Heart right ventricle (tissue), 16 donors: Measurements from ENCODE around the gene RHBDL3. TPM values are rescaled to one million over a fixed set of nuclear protein-coding genes. Genes with fewer than 3 reads are reported as not detected.

Experiments
- ATAC-seq, 8 donors: fragments of 200-7000 bp; cut with Tn5 transposase; one replicate each; pipeline ENCODE4 v1.9.1; 2020; ENCODE audit warnings: mild to moderate bottlenecking in 8 of 8, moderate library complexity in 8 of 8, moderate number of reproducible peaks in 1 of 8
- DNase-seq, 2 donors: peaks; one replicate each; pipeline ENCODE4 v3.0.0-alpha.2; 2020
- H3K27ac ChIP-seq, 10 donors: fragments of 200-600 bp; sonication (generic) in 2 of 10; one replicate each; pipeline versions ENCODE4 v1.5.0 to v1.8.0; 2020 to 2022; ENCODE audit warnings: mild to moderate bottlenecking in 3 of 10
- H3K27me3 ChIP-seq, 7 donors: fragments of 200-600 bp; one replicate each; pipeline ENCODE4 v1.8.0; 2021 to 2022; ENCODE audit warnings: mild to moderate bottlenecking in 2 of 7
- H3K36me3 ChIP-seq, 9 donors: fragments of 200-600 bp; sonication (generic) in 1 of 9; one replicate each; pipeline versions ENCODE4 v1.5.0 to v1.8.0; 2020 to 2022; ENCODE audit warnings: mild to moderate bottlenecking in 2 of 9
- H3K4me1 ChIP-seq, 9 donors: fragments of 200-600 bp; sonication (generic) in 1 of 9; one replicate each; pipeline versions ENCODE4 v1.5.0 to v1.8.0; 2020 to 2022; ENCODE audit warnings: mild to moderate bottlenecking in 4 of 9
- H3K4me3 ChIP-seq, 10 donors: fragments of 200-600 bp; sonication (generic) in 2 of 10; one replicate each; pipeline versions ENCODE4 v1.5.0 to v1.8.0; 2020 to 2022; ENCODE audit warnings: mild to moderate bottlenecking in 7 of 10, moderate library complexity in 2 of 10
- H3K9me3 ChIP-seq, 11 donors: fragments of 200-600 bp in 10 of 11; sonication (generic) in 2 of 11; one replicate each; pipeline versions ENCODE4 v1.5.0 to v1.8.0; 2013 to 2022; ENCODE audit warnings: mild to moderate bottlenecking in 2 of 11, control low read depth in 1 of 11, moderate library complexity in 1 of 11
- WGBS, 2 donors: extraction: QIAGEN DNeasy Blood & Tissue Kit; methylation state at CpG; one replicate each; pipeline ENCODE4 v1.1.7; 2013; ENCODE audit warnings: inconsistent platforms in 1 of 2; 5-methylcytosine and 5-hydroxymethylcytosine counted together
- intact Hi-C, 10 donors: fragments of 100-400 bp; cut with DNase I; formaldehyde crosslinking; loops; one replicate each; pipeline versions ENCODE4 v1.11.1 to v1.14.2; 2022
- polyA plus RNA-seq, 2 donors: library from polyadenylated mRNA; stranded (reverse); fragments of 200-250 nt; gene quantifications; one replicate each; pipeline ENCODE4 v1.2.3, GENCODE V29; 2013
- total RNA-seq, 10 donors: library from RNA; stranded (reverse); fragmentation: NEBNext Ultra II Directional in 3 of 10; extraction: Animal tissue kit (Norgen Biotek cat#: 25700) in 3 of 10; gene quantifications; one replicate each; pipeline versions ENCODE4 v1.2.1 to v1.2.4, GENCODE V29; 2021 to 2023
- TF ChIP-seq, protein P1 (sequence below), 9 donors: fragments of 200-600 bp; sonication (generic) in 2 of 9; IDR thresholded peaks; one replicate each; pipeline versions ENCODE4 v1.5.0 to v1.8.0; 2021 to 2022; ENCODE audit warnings: antibody characterized with exemption in 9 of 9, mild to moderate bottlenecking in 5 of 9, moderate library complexity in 1 of 9
- donor health status: Arrhythmogenic right ventricular cardiomyopathy.
- donor health status: ischemic (EF 13 %, LVEDD 7.1; RV severe dilation, severe dysfunction).
- donor health status: healthy with polysubstance abuse.
- donor health status: DM: no; HTN: yes; CAD: no.
- donor health status: DM: no; HTN: no; CAD: no.
- donor health status: ischemic (EF 25% LVEDD 6.9; RV normal size, moderate dysfunction).
- donor health status: ischemic (EF 25% LVEDD 5.7; RV mildly dilated, moderate dysfunction).
- donor health status: healthy.
- donor health status: DM: yes; HTN: yes; CAD: no.
- donor health status: Ischemic cardiomyopathy.
- donor health status: ischemic (EF 35%, LVEDD 5.7; RV mildly dilated, moderate dysfunction).
- donor health status: nonischemic (EF 11% LVEDD 7.7; RV severe dilation, severe dysfunction).
- donor health status: DM: yes; HTN: yes; CAD: no.
- donor health status: PGD.
- donor health status: ischemic (EF 29% LVEDD 5.4; RV normal size, mild dysfunction).
- donor health status: nonischemic (EF 23%, LVEDD 6.1; RV moderate dilation, normal function).

Gene RHBDL3
- total and polyA plus RNA-seq, 12 donors: 0.07 to 3.7 (median 0.30) TPM; not detected in 2

DNA sequence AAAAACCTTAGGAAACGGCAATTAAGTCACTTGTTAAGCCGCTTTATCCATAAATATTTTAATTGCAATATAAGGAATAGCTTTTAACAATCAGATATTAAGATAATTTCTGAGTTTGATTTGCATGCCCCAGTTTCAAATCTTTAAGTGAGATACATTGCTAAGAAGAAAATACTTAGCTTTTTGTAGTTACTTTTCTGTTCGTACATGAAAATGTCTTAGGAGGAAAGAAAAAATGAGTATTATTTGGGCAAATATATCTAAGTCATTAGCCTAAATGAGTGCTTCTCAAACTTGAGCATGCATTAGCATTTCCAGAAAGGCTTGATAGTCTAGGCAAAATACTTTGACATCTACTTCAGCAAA, 90.7 kb downstream of the RHBDL3 start:
- Histone ChIP-seq H3K9me3 (no peaks in the 10 kb centered on the region), H3K4me3 (no peak overlapping the region), H3K27me3 (no peaks in the 10 kb centered on the region), H3K4me1 (peaks cover 17 to 75% (median 67%) of the 10 kb centered on the region in 9 donors), H3K27ac (peak overlapping the region in 4 of 10 donors; percentile 0 to 24 (median 12)), H3K36me3 (peaks cover 0 to 99% (median 40%) of the 10 kb centered on the region in 9 donors)
- intact Hi-C loops: loop anchor here in 1 of 10 donors (10.0 kb wide), 1 partner anchor 88 kb away; the partner anchor contains the start of gene PSMD11
- no peak for ATAC-seq
- 83 to 85% methylated on average over 3 of the region's 3 CpGs for WGBS, 2 donors
- TF ChIP-seq, protein P1, sequence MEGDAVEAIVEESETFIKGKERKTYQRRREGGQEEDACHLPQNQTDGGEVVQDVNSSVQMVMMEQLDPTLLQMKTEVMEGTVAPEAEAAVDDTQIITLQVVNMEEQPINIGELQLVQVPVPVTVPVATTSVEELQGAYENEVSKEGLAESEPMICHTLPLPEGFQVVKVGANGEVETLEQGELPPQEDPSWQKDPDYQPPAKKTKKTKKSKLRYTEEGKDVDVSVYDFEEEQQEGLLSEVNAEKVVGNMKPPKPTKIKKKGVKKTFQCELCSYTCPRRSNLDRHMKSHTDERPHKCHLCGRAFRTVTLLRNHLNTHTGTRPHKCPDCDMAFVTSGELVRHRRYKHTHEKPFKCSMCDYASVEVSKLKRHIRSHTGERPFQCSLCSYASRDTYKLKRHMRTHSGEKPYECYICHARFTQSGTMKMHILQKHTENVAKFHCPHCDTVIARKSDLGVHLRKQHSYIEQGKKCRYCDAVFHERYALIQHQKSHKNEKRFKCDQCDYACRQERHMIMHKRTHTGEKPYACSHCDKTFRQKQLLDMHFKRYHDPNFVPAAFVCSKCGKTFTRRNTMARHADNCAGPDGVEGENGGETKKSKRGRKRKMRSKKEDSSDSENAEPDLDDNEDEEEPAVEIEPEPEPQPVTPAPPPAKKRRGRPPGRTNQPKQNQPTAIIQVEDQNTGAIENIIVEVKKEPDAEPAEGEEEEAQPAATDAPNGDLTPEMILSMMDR (IDR thresholded peaks at IDR 0.05): no peak
- DNase-seq: no peak

DNA sequence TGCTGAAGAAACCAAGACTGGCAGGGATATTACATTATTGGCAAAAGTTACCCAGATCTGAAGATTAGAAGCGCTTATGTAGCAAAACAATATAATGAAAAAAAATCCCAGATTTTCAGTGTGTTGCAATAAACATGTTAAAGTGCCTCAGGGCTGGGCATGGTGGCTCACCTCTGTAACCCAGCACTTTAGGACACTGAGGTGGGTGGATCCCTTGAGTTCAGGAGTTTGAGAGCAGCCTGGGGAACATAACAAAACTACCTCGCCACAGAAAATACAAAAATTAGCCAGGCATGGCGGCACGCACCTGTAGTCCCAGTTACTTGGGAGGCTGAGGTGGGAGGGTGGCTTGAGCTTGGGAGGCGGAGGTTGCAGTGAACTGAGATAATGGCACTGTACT, 91.1 kb downstream of the RHBDL3 start:
- Histone ChIP-seq H3K4me1 (peaks cover 17 to 73% (median 63%) of the 10 kb centered on the region in 9 donors), H3K36me3 (peaks cover 0 to 100% (median 44%) of the 10 kb centered on the region in 9 donors), H3K27me3 (no peaks in the 10 kb centered on the region), H3K27ac (no peak overlapping the region), H3K4me3 (no peak overlapping the region), H3K9me3 (no peaks in the 10 kb centered on the region)
- TF ChIP-seq, protein P1 (IDR thresholded peaks at IDR 0.05): no peak
- DNase-seq (no peak), ATAC-seq (no peak)
- intact Hi-C loops: loop anchor here in 1 of 10 donors (10.0 kb wide), 1 partner anchor 88 kb away; the partner anchor contains the start of gene PSMD11
- WGBS, 2 donors: 96 to 97% methylated on average over 5 of the region's 5 CpGs

DNA sequence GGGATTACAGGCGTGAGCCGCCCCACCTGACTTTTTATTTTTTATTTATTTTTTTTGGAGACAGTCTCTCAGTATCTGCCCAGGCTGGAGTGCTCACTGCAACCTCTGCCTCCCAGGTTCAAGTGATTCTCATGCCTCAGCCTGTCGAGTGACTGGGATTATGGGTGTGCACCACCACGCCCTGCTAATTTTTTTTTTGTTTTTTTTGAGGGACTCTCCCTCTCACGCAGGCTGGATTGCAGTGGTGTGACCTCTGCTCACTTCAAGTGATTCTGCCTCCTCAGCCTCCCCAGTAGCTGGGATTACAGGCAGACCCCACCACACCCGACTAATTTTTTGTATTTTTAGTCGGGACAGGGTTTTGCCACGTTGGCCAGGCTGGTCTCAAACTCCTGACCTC, 92.0 kb downstream of the RHBDL3 start:
- DNase-seq: no peak
- no peaks in the 10 kb centered on the region for H3K9me3 ChIP-seq
- TF ChIP-seq, protein P1 (IDR thresholded peaks at IDR 0.05): no peak
- intact Hi-C loops: loop anchor here in 1 of 10 donors (10.0 kb wide), 1 partner anchor 87 kb away; the partner anchor contains the start of gene PSMD11
- peaks cover 13 to 68% (median 54%) of the 10 kb centered on the region in 9 donors for H3K4me1 ChIP-seq
- no peaks in the 10 kb centered on the region for H3K27me3 ChIP-seq
- peaks cover 0 to 100% (median 53%) of the 10 kb centered on the region in 9 donors for H3K36me3 ChIP-seq
- 85 to 92% methylated on average over 8 of the region's 8 CpGs for WGBS, 2 donors
- H3K4me3 ChIP-seq: no peak overlapping the region
- H3K27ac ChIP-seq: no peak overlapping the region
- ATAC-seq: no peak

DNA sequence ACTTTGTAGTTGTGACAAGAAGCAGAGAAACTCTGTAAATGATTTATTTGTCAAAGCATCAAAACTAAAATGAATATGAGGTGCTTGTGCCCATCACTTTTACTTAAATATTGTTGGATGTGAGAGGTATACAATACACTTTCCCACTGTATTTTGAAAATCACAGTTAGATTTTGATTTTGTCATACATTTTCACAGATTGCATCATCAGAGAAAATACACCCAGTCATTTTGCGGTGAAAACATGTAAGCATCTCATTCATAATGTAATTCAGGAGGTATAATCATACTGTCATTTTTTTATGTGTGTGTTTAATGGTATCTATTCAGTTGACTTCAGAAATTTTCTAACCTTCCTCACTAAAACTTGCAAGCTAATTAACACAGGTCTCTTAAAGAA, 95.6 kb downstream of the RHBDL3 start:
- intact Hi-C loops: no loop called here
- H3K4me1 ChIP-seq: peaks cover 3 to 34% (median 18%) of the 10 kb centered on the region in 9 donors
- ATAC-seq (no peak), DNase-seq (no peak)
- TF ChIP-seq, protein P1 (IDR thresholded peaks at IDR 0.05): no peak
- H3K9me3 ChIP-seq: no peaks in the 10 kb centered on the region
- 95 to 96% methylated on average over 1 of the region's 1 CpG for WGBS, 2 donors
- peaks cover 0 to 100% (median 78%) of the 10 kb centered on the region in 9 donors for H3K36me3 ChIP-seq
- H3K27ac ChIP-seq: no peak overlapping the region
- H3K4me3 ChIP-seq: no peak overlapping the region
- no peaks in the 10 kb centered on the region for H3K27me3 ChIP-seq
